HepG2 (cell line): ENCODE data around the gene DHX30. TPM values are rescaled to one million over a fixed set of nuclear protein-coding genes. Genes with fewer than 3 reads are reported as not detected.

Source experiments
- BHLHE40 ChIP-seq: IDR thresholded peaks from 2 replicates; pipeline ENCODE4 v1.6.1; 2011; ENCODE audit warnings: low read length, improper control_type of control experiment
- FOSL2 ChIP-seq: sonication (generic); formaldehyde crosslinking; IDR thresholded peaks from 2 replicates; pipeline ENCODE4 v1.4.0; 2020; ENCODE audit warnings: missing genetic modification reagents
- GPN1 ChIP-seq: sonication (generic); formaldehyde crosslinking; IDR thresholded peaks from 2 replicates; pipeline ENCODE4 v1.5.1; 2020; ENCODE audit warnings: missing genetic modification reagents, borderline replicate concordance
- KLF6 ChIP-seq: IDR thresholded peaks from 2 replicates; pipeline ENCODE4 v1.8.0; 2016; ENCODE audit warnings: missing biosample characterization, missing genetic modification reagents
- MAF1 ChIP-seq: sonication (generic); formaldehyde crosslinking; IDR thresholded peaks from 2 replicates; pipeline ENCODE4 v1.5.0; 2020; ENCODE audit warnings: missing genetic modification reagents, borderline replicate concordance
- MTF1 ChIP-seq: sonication (generic); formaldehyde crosslinking; IDR thresholded peaks from 2 replicates; pipeline ENCODE4 v1.5.0; 2020; ENCODE audit warnings: missing genetic modification reagents
- NFATC3 ChIP-seq: sonication (generic); formaldehyde crosslinking; IDR thresholded peaks from 2 replicates; pipeline ENCODE4 v1.5.1; 2020; ENCODE audit warnings: mild to moderate bottlenecking, missing genetic modification reagents
- NR2F1 ChIP-seq, 2 experiments: fragments of 450-650 bp in 1 of 2; formaldehyde crosslinking in 1 of 2; IDR thresholded peaks; 2 replicates each; pipeline versions ENCODE4 v1.5.0 to v1.6.1; 2016 to 2020; ENCODE audit warnings: mild to moderate bottlenecking in 1 of 2, missing compliant biosample characterization in 1 of 2, missing genetic modification reagents in 1 of 2, moderate library complexity in 1 of 2
- RFX5 ChIP-seq: IDR thresholded peaks from 2 replicates; pipeline ENCODE4 v1.6.1; 2011; ENCODE audit warnings: low read depth, low read length, improper control_type of control experiment
- SRSF9 ChIP-seq: fragments of 200-400 bp; formaldehyde crosslinking; IDR thresholded peaks from 2 replicates; pipeline ENCODE4 v1.6.1; 2018; ENCODE audit warnings: borderline replicate concordance, mild to moderate bottlenecking, low read depth, low read length; ENCODE audit not compliant: insufficient read depth, poor library complexity, severe bottlenecking
- YEATS2 ChIP-seq: sonication (generic); formaldehyde crosslinking; IDR thresholded peaks from 2 replicates; pipeline ENCODE4 v1.4.0; 2020; ENCODE audit warnings: missing genetic modification reagents, borderline replicate concordance
- ZFAT ChIP-seq: sonication (generic); formaldehyde crosslinking; conservative IDR thresholded peaks from 2 replicates; pipeline ENCODE4 v1.8.1; 2023; ENCODE audit warnings: missing genetic modification reagents, inconsistent platforms
- ZNF326 ChIP-seq: sonication (generic); formaldehyde crosslinking; IDR thresholded peaks from 2 replicates; pipeline ENCODE4 v1.4.0; 2020; ENCODE audit warnings: missing genetic modification reagents, borderline replicate concordance
- ZNF354B ChIP-seq: sonication (generic); formaldehyde crosslinking; IDR thresholded peaks from 2 replicates; pipeline ENCODE4 v1.8.0; 2022; ENCODE audit warnings: mild to moderate bottlenecking, missing genetic modification reagents
- ZNF557 ChIP-seq: sonication (generic); formaldehyde crosslinking; IDR thresholded peaks from 2 replicates; pipeline ENCODE4 v1.4.0; 2020; ENCODE audit warnings: missing genetic modification reagents
- ZNF709 ChIP-seq: sonication (generic); formaldehyde crosslinking; IDR thresholded peaks from 2 replicates; pipeline ENCODE4 v1.5.0; 2020; ENCODE audit warnings: mild to moderate bottlenecking, missing genetic modification reagents
- ZNF720 ChIP-seq: sonication (generic); formaldehyde crosslinking; IDR thresholded peaks from 2 replicates; pipeline ENCODE4 v1.4.0; 2020; ENCODE audit warnings: missing genetic modification reagents
- polyA plus RNA-seq, 8 experiments: library from polyadenylated mRNA; depleted of rRNA in 3 of 8; stranded (reverse) in 7 of 8; unstranded in 1 of 8; fragments of >200 nt; fragmentation: Illumina TruSeq in 4 of 8; extraction: Trizol in 4 of 8; gene quantifications; 2 replicates each; pipeline versions ENCODE4 v1.2.1 to v1.2.3, GENCODE V29; 2011 to 2016; ENCODE audit warnings: low read depth in 4 of 8, missing spikeins in 1 of 8, mixed read lengths in 1 of 8; ENCODE audit not compliant: insufficient read depth in 1 of 8
- total RNA-seq, 5 experiments: library from RNA; depleted of rRNA; stranded (reverse); fragments of >200 nt; fragmentation: Illumina TruSeq; extraction: Trizol; gene quantifications; 2 replicates each; pipeline ENCODE4 v1.2.3, GENCODE V29; 2016; ENCODE audit warnings: low read depth in 1 of 5
- TF ChIP-seq, protein P1 (sequence below): sonication (generic); formaldehyde crosslinking; IDR thresholded peaks from 2 replicates; pipeline ENCODE4 v1.4.0; 2020; ENCODE audit warnings: missing genetic modification reagents, borderline replicate concordance
- TF ChIP-seq, protein P2 (sequence below): sonication (generic); formaldehyde crosslinking; IDR thresholded peaks from 2 replicates; pipeline ENCODE4 v1.4.0; 2020; ENCODE audit warnings: mild to moderate bottlenecking, missing genetic modification reagents
- TF ChIP-seq, protein P3 (sequence below): conservative IDR thresholded peaks from 2 replicates; pipeline ENCODE4 v1.6.1; 2018; ENCODE audit warnings: missing genetic modification reagents
- TF ChIP-seq, protein P4 (sequence below): IDR thresholded peaks from 2 replicates; pipeline ENCODE4 v1.6.1; 2016; ENCODE audit warnings: low read depth, control low read depth
- TF ChIP-seq, protein P5 (sequence below): IDR thresholded peaks from 2 replicates; pipeline ENCODE4 v1.6.1; 2016; ENCODE audit warnings: low read depth, borderline replicate concordance
- TF ChIP-seq, protein P6 (sequence below): sonication (generic); formaldehyde crosslinking; IDR thresholded peaks from 2 replicates; pipeline ENCODE4 v1.8.1; 2023; ENCODE audit warnings: missing genetic modification reagents, mild to moderate bottlenecking, borderline replicate concordance

Gene DHX30
- total and polyA plus RNA-seq, 2 of the 13 experiments (the other 11 are each of a cell fraction or from before 2014, with no cell fraction given): 30.6 to 59.4 TPM

DNA sequence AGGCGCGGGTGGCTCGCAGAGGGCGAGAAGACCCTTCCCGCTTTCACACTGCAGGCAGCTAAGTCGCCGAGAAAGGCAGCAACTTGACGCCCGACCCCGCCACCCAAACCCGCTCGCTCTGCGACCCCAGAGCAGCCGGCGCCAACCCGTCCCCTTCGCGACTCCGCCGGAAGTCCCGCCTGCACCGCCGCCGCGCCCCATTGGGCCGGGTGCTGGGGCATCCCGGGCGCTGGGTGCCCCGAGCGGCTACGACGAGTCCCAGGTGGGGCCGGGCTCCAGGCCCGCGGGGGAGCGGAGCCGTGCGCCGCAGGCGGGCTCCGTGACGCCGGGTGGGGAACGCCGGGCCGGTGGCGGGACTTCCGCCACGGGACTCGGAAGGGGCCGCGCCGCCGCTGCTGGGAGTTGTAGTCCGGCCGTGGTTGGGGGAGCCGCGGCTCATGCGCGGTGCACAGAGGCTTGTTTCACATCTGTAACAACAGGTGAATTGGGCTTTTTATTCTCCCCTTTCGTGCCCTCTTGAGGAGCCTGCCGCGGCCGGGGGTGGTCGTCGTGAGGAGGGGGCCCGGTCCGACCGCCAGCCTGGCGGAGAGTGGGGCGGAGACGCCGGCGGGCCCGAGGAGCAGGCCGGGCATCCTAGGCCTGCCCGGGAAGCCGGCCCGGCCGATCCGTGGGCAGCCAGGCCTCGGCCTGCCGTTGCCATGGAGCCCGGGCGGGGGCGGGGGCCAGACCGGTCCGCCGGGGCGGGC, at the start of gene DHX30 (continued):
- TF ChIP-seq, protein P1, sequence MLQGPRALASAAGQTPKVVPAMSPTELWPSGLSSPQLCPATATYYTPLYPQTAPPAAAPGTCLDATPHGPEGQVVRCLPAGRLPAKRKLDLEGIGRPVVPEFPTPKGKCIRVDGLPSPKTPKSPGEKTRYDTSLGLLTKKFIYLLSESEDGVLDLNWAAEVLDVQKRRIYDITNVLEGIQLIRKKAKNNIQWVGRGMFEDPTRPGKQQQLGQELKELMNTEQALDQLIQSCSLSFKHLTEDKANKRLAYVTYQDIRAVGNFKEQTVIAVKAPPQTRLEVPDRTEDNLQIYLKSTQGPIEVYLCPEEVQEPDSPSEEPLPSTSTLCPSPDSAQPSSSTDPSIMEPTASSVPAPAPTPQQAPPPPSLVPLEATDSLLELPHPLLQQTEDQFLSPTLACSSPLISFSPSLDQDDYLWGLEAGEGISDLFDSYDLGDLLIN (CRISPR knock-in tag): no peak
- TF ChIP-seq FOSL2 (CRISPR knock-in tag): no peak
- 0 out of 2 replicates have a peak, but pooled peaks have one; percentile 37 for TF ChIP-seq ZNF354B (CRISPR knock-in tag)
- TF ChIP-seq, protein P2, sequence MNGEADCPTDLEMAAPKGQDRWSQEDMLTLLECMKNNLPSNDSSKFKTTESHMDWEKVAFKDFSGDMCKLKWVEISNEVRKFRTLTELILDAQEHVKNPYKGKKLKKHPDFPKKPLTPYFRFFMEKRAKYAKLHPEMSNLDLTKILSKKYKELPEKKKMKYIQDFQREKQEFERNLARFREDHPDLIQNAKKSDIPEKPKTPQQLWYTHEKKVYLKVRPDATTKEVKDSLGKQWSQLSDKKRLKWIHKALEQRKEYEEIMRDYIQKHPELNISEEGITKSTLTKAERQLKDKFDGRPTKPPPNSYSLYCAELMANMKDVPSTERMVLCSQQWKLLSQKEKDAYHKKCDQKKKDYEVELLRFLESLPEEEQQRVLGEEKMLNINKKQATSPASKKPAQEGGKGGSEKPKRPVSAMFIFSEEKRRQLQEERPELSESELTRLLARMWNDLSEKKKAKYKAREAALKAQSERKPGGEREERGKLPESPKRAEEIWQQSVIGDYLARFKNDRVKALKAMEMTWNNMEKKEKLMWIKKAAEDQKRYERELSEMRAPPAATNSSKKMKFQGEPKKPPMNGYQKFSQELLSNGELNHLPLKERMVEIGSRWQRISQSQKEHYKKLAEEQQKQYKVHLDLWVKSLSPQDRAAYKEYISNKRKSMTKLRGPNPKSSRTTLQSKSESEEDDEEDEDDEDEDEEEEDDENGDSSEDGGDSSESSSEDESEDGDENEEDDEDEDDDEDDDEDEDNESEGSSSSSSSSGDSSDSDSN (CRISPR knock-in tag): peak; percentile 95
- no peak for TF ChIP-seq YEATS2 (CRISPR knock-in tag)
- no peak for TF ChIP-seq MTF1 (CRISPR knock-in tag)
- no peak for TF ChIP-seq KLF6
- no peak for TF ChIP-seq SRSF9
- peak; percentile 93; the same call in 1 of the 2 replicates for TF ChIP-seq ZNF709 (CRISPR knock-in tag)
- TF ChIP-seq, protein P3, sequence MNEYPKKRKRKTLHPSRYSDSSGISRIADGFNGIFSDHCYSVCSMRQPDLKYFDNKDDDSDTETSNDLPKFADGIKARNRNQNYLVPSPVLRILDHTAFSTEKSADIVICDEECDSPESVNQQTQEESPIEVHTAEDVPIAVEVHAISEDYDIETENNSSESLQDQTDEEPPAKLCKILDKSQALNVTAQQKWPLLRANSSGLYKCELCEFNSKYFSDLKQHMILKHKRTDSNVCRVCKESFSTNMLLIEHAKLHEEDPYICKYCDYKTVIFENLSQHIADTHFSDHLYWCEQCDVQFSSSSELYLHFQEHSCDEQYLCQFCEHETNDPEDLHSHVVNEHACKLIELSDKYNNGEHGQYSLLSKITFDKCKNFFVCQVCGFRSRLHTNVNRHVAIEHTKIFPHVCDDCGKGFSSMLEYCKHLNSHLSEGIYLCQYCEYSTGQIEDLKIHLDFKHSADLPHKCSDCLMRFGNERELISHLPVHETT (CRISPR knock-in tag): peak; percentile 95; the same call in 1 of the 2 replicates
- TF ChIP-seq, protein P4, sequence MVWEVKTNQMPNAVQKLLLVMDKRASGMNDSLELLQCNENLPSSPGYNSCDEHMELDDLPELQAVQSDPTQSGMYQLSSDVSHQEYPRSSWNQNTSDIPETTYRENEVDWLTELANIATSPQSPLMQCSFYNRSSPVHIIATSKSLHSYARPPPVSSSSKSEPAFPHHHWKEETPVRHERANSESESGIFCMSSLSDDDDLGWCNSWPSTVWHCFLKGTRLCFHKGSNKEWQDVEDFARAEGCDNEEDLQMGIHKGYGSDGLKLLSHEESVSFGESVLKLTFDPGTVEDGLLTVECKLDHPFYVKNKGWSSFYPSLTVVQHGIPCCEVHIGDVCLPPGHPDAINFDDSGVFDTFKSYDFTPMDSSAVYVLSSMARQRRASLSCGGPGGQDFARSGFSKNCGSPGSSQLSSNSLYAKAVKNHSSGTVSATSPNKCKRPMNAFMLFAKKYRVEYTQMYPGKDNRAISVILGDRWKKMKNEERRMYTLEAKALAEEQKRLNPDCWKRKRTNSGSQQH (CRISPR knock-in tag): no peak
- TF ChIP-seq ZNF326: no peak
- no peak; the same call in 1 of the 2 replicates for TF ChIP-seq ZNF557 (CRISPR knock-in tag)
- TF ChIP-seq GPN1 (CRISPR knock-in tag): no peak
- no peak for TF ChIP-seq RFX5
- TF ChIP-seq ZNF720: no peak
- TF ChIP-seq NFATC3 (CRISPR knock-in tag): no peak
- TF ChIP-seq, protein P5, sequence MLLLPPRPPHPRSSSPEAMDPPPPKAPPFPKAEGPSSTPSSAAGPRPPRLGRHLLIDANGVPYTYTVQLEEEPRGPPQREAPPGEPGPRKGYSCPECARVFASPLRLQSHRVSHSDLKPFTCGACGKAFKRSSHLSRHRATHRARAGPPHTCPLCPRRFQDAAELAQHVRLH (CRISPR knock-in tag): 0 out of 2 replicates have a peak, but pooled peaks have one; percentile 15
- no peak for TF ChIP-seq BHLHE40
- no peak for TF ChIP-seq ZFAT
- TF ChIP-seq, protein P6, sequence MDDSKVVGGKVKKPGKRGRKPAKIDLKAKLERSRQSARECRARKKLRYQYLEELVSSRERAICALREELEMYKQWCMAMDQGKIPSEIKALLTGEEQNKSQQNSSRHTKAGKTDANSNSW (CRISPR knock-in tag): 0 out of 2 replicates have a peak, but pooled peaks have one; percentile 11
- no peak for TF ChIP-seq MAF1 (CRISPR knock-in tag)
- no peak for TF ChIP-seq NR2F1 (CRISPR knock-in tag; IDR thresholded peaks at IDR 0.05)
